GM23338 (cell line): Measurements from ENCODE around the gene ABHD6. TPM values are rescaled to one million over a fixed set of nuclear protein-coding genes. Genes with fewer than 3 reads are reported as not detected.

Experiments used
- ATAC-seq: fragments of 200-7000 bp; cut with Tn5 transposase; 3 replicates; pipeline ENCODE4 v1.9.1; 2020
- DNase-seq: peaks from one replicate; pipeline ENCODE4 v3.0.0-alpha.2; 2015; ENCODE audit warnings: low spot score
- H2AFZ ChIP-seq: fragments of 200-600 bp; sonication (generic); 2 replicates; pipeline ENCODE4 v1.8.0; 2016; ENCODE audit warnings: antibody characterized with exemption, mild to moderate bottlenecking, moderate library complexity
- H3F3A ChIP-seq: fragments of 200-600 bp; sonication (generic); replicated peaks from 2 replicates; pipeline ENCODE4 v1.8.0; 2017; ENCODE audit warnings: antibody characterized with exemption, mixed run types, low read depth
- H3K27ac ChIP-seq: fragments of 200-600 bp; sonication (generic); 2 replicates; pipeline ENCODE4 v1.6.1; 2016; ENCODE audit warnings: low read depth
- H3K27me3 ChIP-seq: fragments of 200-600 bp; sonication (generic); 2 replicates; pipeline ENCODE4 v1.8.0; 2016; ENCODE audit warnings: mild to moderate bottlenecking, mixed run types, moderate library complexity; ENCODE audit not compliant: insufficient read depth
- H3K36me3 ChIP-seq: fragments of 200-600 bp; sonication (generic); 2 replicates; pipeline ENCODE4 v1.8.0; 2016; ENCODE audit warnings: mild to moderate bottlenecking; ENCODE audit not compliant: insufficient read depth
- H3K4me1 ChIP-seq: fragments of 200-600 bp; sonication (generic); 2 replicates; pipeline ENCODE4 v1.8.0; 2016; ENCODE audit warnings: mild to moderate bottlenecking, moderate library complexity; ENCODE audit not compliant: insufficient read depth
- H3K4me2 ChIP-seq: fragments of 200-600 bp; sonication (generic); 2 replicates; pipeline ENCODE4 v1.7.1; 2017; ENCODE audit warnings: mixed run types
- H3K4me3 ChIP-seq: fragments of 200-600 bp; sonication (generic); 2 replicates; pipeline ENCODE4 v1.6.1; 2016; ENCODE audit warnings: mixed run types
- H3K79me2 ChIP-seq: fragments of 200-600 bp; sonication (generic); replicated peaks from 2 replicates; pipeline ENCODE4 v1.8.0; 2017; ENCODE audit warnings: mild to moderate bottlenecking; ENCODE audit not compliant: insufficient read depth
- H3K9me2 ChIP-seq: fragments of 200-600 bp; sonication (generic); 2 replicates; pipeline ENCODE4 v1.8.0; 2017; ENCODE audit not compliant: insufficient read depth
- H4K20me1 ChIP-seq: fragments of 200-600 bp; sonication (generic); replicated peaks from 2 replicates; pipeline ENCODE4 v1.8.0; 2017; ENCODE audit warnings: mild to moderate bottlenecking; ENCODE audit not compliant: insufficient read depth
- H3K27ac Mint-ChIP-seq: 2 replicates; pipeline ENCODE4 v1.8.0; 2020; ENCODE audit warnings: inconsistent platforms, mild to moderate bottlenecking, moderate library complexity, mixed read lengths
- H3K27me3 Mint-ChIP-seq: 3 replicates; pipeline ENCODE4 v1.8.0; 2022; ENCODE audit warnings: low read depth, mild to moderate bottlenecking, moderate library complexity, mixed read lengths, inconsistent platforms; ENCODE audit not compliant: insufficient read depth, poor library complexity
- H3K36me3 Mint-ChIP-seq: 3 replicates; pipeline ENCODE4 v1.8.0; 2021; ENCODE audit warnings: low read depth, mild to moderate bottlenecking, inconsistent platforms, moderate library complexity, mixed read lengths
- H3K4me1 Mint-ChIP-seq: 3 replicates; pipeline ENCODE4 v1.8.0; 2020; ENCODE audit warnings: mild to moderate bottlenecking, inconsistent platforms, mixed read lengths
- H3K4me3 Mint-ChIP-seq: 3 replicates; pipeline ENCODE4 v1.8.0; 2021; ENCODE audit warnings: moderate library complexity, mild to moderate bottlenecking, inconsistent platforms, mixed read lengths
- H3K9me3 Mint-ChIP-seq: 3 replicates; pipeline ENCODE4 v1.8.0; 2020; ENCODE audit warnings: moderate library complexity, mild to moderate bottlenecking, inconsistent platforms, mixed read lengths
- CTCF ChIP-seq, 2 experiments: fragments of 200-600 bp in 1 of 2; sonication (generic) in 1 of 2; conservative IDR thresholded peaks; 2 replicates each; pipeline versions ENCODE4 v1.5.1 to v1.6.1; 2016 to 2017; ENCODE audit warnings: antibody characterized with exemption in 2 of 2, low read depth in 2 of 2, mild to moderate bottlenecking in 2 of 2, moderate library complexity in 1 of 2
- ETS1 ChIP-seq: IDR thresholded peaks from 2 replicates; pipeline ENCODE4 v1.6.1; 2016; ENCODE audit warnings: antibody characterized with exemption
- EZH2 ChIP-seq: fragments of 200-600 bp; sonication (generic); IDR thresholded peaks from one replicate; pipeline ENCODE4 v1.8.0; 2017; ENCODE audit warnings: antibody characterized with exemption, mild to moderate bottlenecking, low read depth; ENCODE audit not compliant: unreplicated experiment
- POLR2AphosphoS5 ChIP-seq: IDR thresholded peaks from 2 replicates; pipeline ENCODE4 v1.6.1; 2016; ENCODE audit warnings: antibody characterized with exemption, low read depth
- STAT1 ChIP-seq: IDR thresholded peaks from one replicate; pipeline ENCODE4 v1.6.1; 2016; ENCODE audit warnings: antibody characterized with exemption; ENCODE audit not compliant: unreplicated experiment
- ZNF462 ChIP-seq: fragments of 250-450 bp; sonication (Bioruptor Pico); IDR thresholded peaks from 2 replicates; pipeline ENCODE4 v1.5.0; 2020; ENCODE audit warnings: mild to moderate bottlenecking, moderate library complexity
- polyA plus RNA-seq: library from polyadenylated mRNA; unstranded; fragments of >200 nt; fragmentation: Nextera tagmentation; extraction: Ambion mirVana; gene quantifications from 2 replicates; pipeline ENCODE4 v1.2.1, GENCODE V29; 2016
- total RNA-seq: library from RNA; depleted of rRNA; stranded (reverse); fragments of >200 nt; shearing (Covaris generic); gene quantifications from 2 replicates; pipeline ENCODE4 v1.2.3, GENCODE V29; 2014

Gene ABHD6
- total and polyA plus RNA-seq, 2 experiments from 2014 or later: 3.7 to 5.5 TPM

GRCh38 chr3:58198362-58198761 is 39.2 kb upstream of the ABHD6 start (continued):
- TF ChIP-seq ZNF462 (CRISPR knock-in tag) (no peak), STAT1 (no peak), POLR2AphosphoS5 (no peak), CTCF (conservative IDR thresholded peaks at IDR 0.05; ENCODE audit: low read depth in 2 of 2) (no peak)

- H4K20me1 ChIP-seq: no peaks in the 10 kb centered on the region
- no peaks in the 10 kb centered on the region for H3F3A ChIP-seq
- no peak overlapping the region for H3K4me3 Mint-ChIP-seq
- no peak overlapping the region for H3K27ac Mint-ChIP-seq
- no peaks in the 10 kb centered on the region for H3K79me2 ChIP-seq
- H3K9me3 Mint-ChIP-seq: peaks cover 6% of the 10 kb centered on the region; the same call in 1 of the 3 replicates
- no peak overlapping the region for H3K4me3 ChIP-seq
- no peaks in the 10 kb centered on the region for H3K27me3 ChIP-seq
- no peaks in the 10 kb centered on the region for H3K4me1 ChIP-seq
- H3K36me3 Mint-ChIP-seq: no peaks in the 10 kb centered on the region
- no peaks in the 10 kb centered on the region for H3K36me3 ChIP-seq
- H2AFZ ChIP-seq: no peak overlapping the region; the same call in 1 of the 2 replicates
- DNase-seq: no peak
- H3K27ac ChIP-seq: no peak overlapping the region
- ATAC-seq: no peak
- H3K4me2 ChIP-seq: no peak overlapping the region
- no peaks in the 10 kb centered on the region for H3K9me2 ChIP-seq
- peaks cover 2% of the 10 kb centered on the region for H3K27me3 Mint-ChIP-seq
- no peaks in the 10 kb centered on the region for H3K4me1 Mint-ChIP-seq
- TF ChIP-seq ZNF462 (CRISPR knock-in tag) (no peak), EZH2 (no peak), POLR2AphosphoS5 (no peak), ETS1 (no peak), STAT1 (no peak)
Observed at GRCh38 chr3:58198804-58199203, 38.8 kb upstream of the ABHD6 start.
